ENCODE data around the gene SMIM38. TPM values are rescaled to one million over a fixed set of nuclear protein-coding genes. Genes with fewer than 3 reads are reported as not detected.

Gene SMIM38
- total RNA-seq, result 1 to 10 TPM in 1 of 2 donors, under 1 TPM in 1; 0.74 to 1.3 TPM
- polyA plus RNA-seq, result under 1 TPM; 0.08 to 0.12 TPM
- long read RNA-seq, donor 1, result 0 reads
- long read RNA-seq, donor 2, result 0 reads
- long read RNA-seq, donor 3, result 0 reads
- long read RNA-seq, donor 4, result 0 reads
- long read RNA-seq, donor 5, result 0 reads

GRCh38 chr11:69155302-69156234, at the start of gene SMIM38:
SMIM38 (plus strand) TSS chr11:69155935; CDS start chr11:69157847, 1,912 bp downstream.
- Histone ChIP-seq H3K36me3 (ENCODE audit: control insufficient read depth in 4 of 4, insufficient read depth in 4 of 4, low read length in 4 of 4) (no peaks in the 10 kb centered on the region), H3K27me3 (ENCODE audit: control insufficient read depth in 3 of 3, insufficient read depth in 3 of 3, low read length in 2 of 3) (no peaks in the 10 kb centered on the region), H3K9me3 (ENCODE audit: control insufficient read depth in 4 of 4, insufficient read depth in 3 of 4, low read length in 3 of 4) (no peaks in the 10 kb centered on the region), H3K27ac (ENCODE audit: low read depth in 1 of 2, low read length in 1 of 2) (peak within 1 kb of the TSS in 1 of 2 donors; percentile 56), H3K4me3 (no peak within 1 kb of the TSS), H3K4me1 (ENCODE audit: control insufficient read depth in 5 of 5, insufficient read depth in 5 of 5, low read length in 5 of 5) (peaks cover 3 to 48% (median 16%) of the 10 kb centered on the region in 5 donors), H3K9ac (ENCODE audit: insufficient read depth in 1 of 2, low read length in 2 of 2) (peak within 1 kb of the TSS; percentile 11 to 64)
- no peak for TF ChIP-seq CTCF (IDR thresholded peaks at IDR 0.05; ENCODE audit: control extremely low read depth, extremely low read depth)
- 75 to 77% methylated on average over 32 of the region's 32 CpGs for WGBS, 2 donors
- no peak for ATAC-seq (ENCODE audit: insufficient read depth, low FRiP score)
- no peak for DNase-seq

- peak overlapping the region in 1 of 2 donors; percentile 35 for H3K27ac ChIP-seq (ENCODE audit: low read depth in 1 of 2, low read length in 1 of 2)
These were observed 49.5 kb upstream of the SMIM38 start for GRCh38 chr11:69106031-69106811.

GRCh38 chr11:69107413-69107812, 48.3 kb upstream of the SMIM38 start:
- no peak for ATAC-seq (ENCODE audit: insufficient read depth, low FRiP score)
- TF ChIP-seq CTCF (IDR thresholded peaks at IDR 0.05; ENCODE audit: control extremely low read depth, extremely low read depth), result no peak
- H3K9ac ChIP-seq (ENCODE audit: insufficient read depth in 1 of 2, low read length in 2 of 2), result no peak overlapping the region
- DNase-seq, result no peak
- H3K9me3 ChIP-seq (ENCODE audit: control insufficient read depth in 4 of 4, insufficient read depth in 3 of 4, low read length in 3 of 4), result no peaks in the 10 kb centered on the region
- no peak overlapping the region for H3K4me3 ChIP-seq
- no peaks in the 10 kb centered on the region for H3K36me3 ChIP-seq (ENCODE audit: control insufficient read depth in 4 of 4, insufficient read depth in 4 of 4, low read length in 4 of 4)
- no peak overlapping the region for H3K27ac ChIP-seq (ENCODE audit: low read depth in 1 of 2, low read length in 1 of 2)
- peaks cover 0 to 47% (median 12%) of the 10 kb centered on the region in 5 donors for H3K4me1 ChIP-seq (ENCODE audit: control insufficient read depth in 5 of 5, insufficient read depth in 5 of 5, low read length in 5 of 5)
- H3K27me3 ChIP-seq (ENCODE audit: control insufficient read depth in 3 of 3, insufficient read depth in 3 of 3, low read length in 2 of 3), result no peaks in the 10 kb centered on the region

More at GRCh38 chr11:69106031-69106811, 49.5 kb upstream of the SMIM38 start:
- WGBS, 2 donors, result 50 to 75% methylated on average over 23 of the region's 23 CpGs
- no peak for TF ChIP-seq CTCF (IDR thresholded peaks at IDR 0.05; ENCODE audit: control extremely low read depth, extremely low read depth)
- DNase-seq, result peak; percentile 46 to 95 (median 87)
- H3K27me3 ChIP-seq (ENCODE audit: control insufficient read depth in 3 of 3, insufficient read depth in 3 of 3, low read length in 2 of 3), result no peaks in the 10 kb centered on the region
- no peaks in the 10 kb centered on the region for H3K36me3 ChIP-seq (ENCODE audit: control insufficient read depth in 4 of 4, insufficient read depth in 4 of 4, low read length in 4 of 4)
- no peak overlapping the region for H3K4me3 ChIP-seq
- no peak overlapping the region for H3K9ac ChIP-seq (ENCODE audit: insufficient read depth in 1 of 2, low read length in 2 of 2)
- no peaks in the 10 kb centered on the region for H3K9me3 ChIP-seq (ENCODE audit: control insufficient read depth in 4 of 4, insufficient read depth in 3 of 4, low read length in 3 of 4)
- peaks cover 0 to 44% (median 12%) of the 10 kb centered on the region in 5 donors for H3K4me1 ChIP-seq (ENCODE audit: control insufficient read depth in 5 of 5, insufficient read depth in 5 of 5, low read length in 5 of 5)
- no peak for ATAC-seq (ENCODE audit: insufficient read depth, low FRiP score)
